ENCODE results near the gene ZPR1.

The ZPR1 gene

GRCh38 chr11:116830184-116830912 lies 42.5 kb upstream of the ZPR1 start:
- H3K36me3 ChIP-seq (ENCODE audit: control insufficient read depth, insufficient read depth, low read length), result no peaks in the 10 kb centered on the region
- no peaks in the 10 kb centered on the region for H3K27me3 ChIP-seq (ENCODE audit: control insufficient read depth, insufficient read depth, low read length)
- TF ChIP-seq CTCF (IDR thresholded peaks at IDR 0.05), result no peak
- no peak overlapping the region for H3K27ac ChIP-seq
- H3K9ac ChIP-seq, result no peak overlapping the region
- no peak overlapping the region for H2AFZ ChIP-seq
- H3K9me3 ChIP-seq (ENCODE audit: control insufficient read depth, low read length), result no peaks in the 10 kb centered on the region
- H3K79me2 ChIP-seq, result no peaks in the 10 kb centered on the region
- H3K4me3 ChIP-seq (ENCODE audit: low read depth, low read length), result no peak overlapping the region
- no peaks in the 10 kb centered on the region for H3K4me1 ChIP-seq
- H3K4me2 ChIP-seq (ENCODE audit: low read length), result no peak overlapping the region

- TF ChIP-seq CTCF (IDR thresholded peaks at IDR 0.05), result no peak
- Histone ChIP-seq H3K27ac (no peak within 1 kb of the TSS), H3K9ac (no peak within 1 kb of the TSS), H3K36me3 (ENCODE audit: control insufficient read depth, insufficient read depth, low read length) (no peaks in the 10 kb centered on the region), H3K4me3 (ENCODE audit: low read depth, low read length) (no peak within 1 kb of the TSS), H3K79me2 (no peaks in the 10 kb centered on the region), H3K27me3 (ENCODE audit: control insufficient read depth, insufficient read depth, low read length) (no peaks in the 10 kb centered on the region), H3K9me3 (ENCODE audit: control insufficient read depth, low read length) (no peaks in the 10 kb centered on the region), H2AFZ (no peak within 1 kb of the TSS), H3K4me1 (no peaks in the 10 kb centered on the region), H3K4me2 (ENCODE audit: low read length) (no peak within 1 kb of the TSS)
Observed at GRCh38 chr11:116829525-116830183, 41.8 kb upstream of the ZPR1 start, which contains the start of gene APOC3. TSS of gene APOC3 (plus strand) at chr11:116829907. CDS start at chr11:116830583, 676 bp downstream.

- Histone ChIP-seq H3K4me2 (ENCODE audit: low read length) (no peak overlapping the region), H3K27ac (no peak overlapping the region), H3K27me3 (ENCODE audit: control insufficient read depth, insufficient read depth, low read length) (no peaks in the 10 kb centered on the region), H3K4me3 (ENCODE audit: low read depth, low read length) (no peak overlapping the region), H3K4me1 (no peaks in the 10 kb centered on the region), H2AFZ (no peak overlapping the region), H3K79me2 (no peaks in the 10 kb centered on the region), H3K9me3 (ENCODE audit: control insufficient read depth, low read length) (no peaks in the 10 kb centered on the region), H3K36me3 (ENCODE audit: control insufficient read depth, insufficient read depth, low read length) (no peaks in the 10 kb centered on the region), H3K9ac (no peak overlapping the region)
- no peak for TF ChIP-seq CTCF (IDR thresholded peaks at IDR 0.05)
Observed at GRCh38 chr11:116828632-116829524, 41.1 kb upstream of the ZPR1 start.

GRCh38 chr11:116827461-116827860 lies 39.6 kb upstream of the ZPR1 start:
- no peak overlapping the region for H2AFZ ChIP-seq
- no peak for TF ChIP-seq CTCF (IDR thresholded peaks at IDR 0.05)
- no peak overlapping the region for H3K4me3 ChIP-seq (ENCODE audit: low read depth, low read length)
- H3K79me2 ChIP-seq, result no peaks in the 10 kb centered on the region
- H3K9me3 ChIP-seq (ENCODE audit: control insufficient read depth, low read length), result no peaks in the 10 kb centered on the region
- no peak overlapping the region for H3K4me2 ChIP-seq (ENCODE audit: low read length)
- no peak overlapping the region for H3K9ac ChIP-seq
- no peaks in the 10 kb centered on the region for H3K27me3 ChIP-seq (ENCODE audit: control insufficient read depth, insufficient read depth, low read length)
- H3K36me3 ChIP-seq (ENCODE audit: control insufficient read depth, insufficient read depth, low read length), result no peaks in the 10 kb centered on the region
- H3K4me1 ChIP-seq, result no peaks in the 10 kb centered on the region
- H3K27ac ChIP-seq, result no peak overlapping the region
